GM21737 (cell line): ENCODE measurements around the gene PAM.

Experiments used
- ATAC-seq: cut with Tn5 transposase; IDR thresholded peaks from one replicate; pipeline ENCODE4 v1.9.1; 2021; ENCODE audit warnings: mild to moderate bottlenecking, moderate library complexity; ENCODE audit not compliant: unreplicated experiment

The PAM gene

DNA sequence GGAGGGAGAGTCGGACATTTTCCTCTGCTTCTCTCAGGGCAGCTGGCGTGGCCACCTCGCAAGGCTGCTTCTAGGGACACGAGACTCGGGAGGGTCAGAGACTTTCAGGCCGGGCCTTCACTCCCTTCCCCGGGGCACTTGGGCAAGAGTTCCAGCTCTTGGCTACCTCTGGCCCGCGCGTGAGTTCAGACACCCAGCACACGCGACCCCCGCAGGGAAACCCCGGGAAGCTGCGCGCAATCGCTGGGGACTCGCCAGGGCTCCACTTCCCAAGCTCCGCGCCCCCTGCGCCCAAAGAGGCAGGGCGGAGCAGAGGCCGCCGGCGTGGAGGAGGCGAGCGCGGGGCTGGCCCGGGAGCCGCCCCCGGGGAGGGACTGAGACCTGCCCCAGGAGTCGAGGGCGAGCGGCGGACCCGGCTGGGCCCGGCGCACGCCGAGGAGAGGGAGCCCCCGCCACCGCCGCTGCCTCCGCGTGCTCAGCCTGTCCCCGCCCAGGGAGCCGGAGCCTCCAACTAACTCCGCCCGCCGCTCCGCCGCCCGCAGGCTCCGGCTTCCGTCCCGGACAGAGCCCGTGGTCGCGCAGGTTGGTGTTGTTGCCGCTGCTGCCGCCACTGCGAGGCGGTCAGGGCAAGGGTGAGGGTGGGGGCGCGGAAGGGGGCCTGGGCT lies at the start of gene PAM:
Gene PAM (plus strand): TSS at position 539 of the 665 bp plus-strand sequence. CDS start 110,891 bp downstream, outside the sequence.
- ATAC-seq: peak; percentile 84

DNA sequence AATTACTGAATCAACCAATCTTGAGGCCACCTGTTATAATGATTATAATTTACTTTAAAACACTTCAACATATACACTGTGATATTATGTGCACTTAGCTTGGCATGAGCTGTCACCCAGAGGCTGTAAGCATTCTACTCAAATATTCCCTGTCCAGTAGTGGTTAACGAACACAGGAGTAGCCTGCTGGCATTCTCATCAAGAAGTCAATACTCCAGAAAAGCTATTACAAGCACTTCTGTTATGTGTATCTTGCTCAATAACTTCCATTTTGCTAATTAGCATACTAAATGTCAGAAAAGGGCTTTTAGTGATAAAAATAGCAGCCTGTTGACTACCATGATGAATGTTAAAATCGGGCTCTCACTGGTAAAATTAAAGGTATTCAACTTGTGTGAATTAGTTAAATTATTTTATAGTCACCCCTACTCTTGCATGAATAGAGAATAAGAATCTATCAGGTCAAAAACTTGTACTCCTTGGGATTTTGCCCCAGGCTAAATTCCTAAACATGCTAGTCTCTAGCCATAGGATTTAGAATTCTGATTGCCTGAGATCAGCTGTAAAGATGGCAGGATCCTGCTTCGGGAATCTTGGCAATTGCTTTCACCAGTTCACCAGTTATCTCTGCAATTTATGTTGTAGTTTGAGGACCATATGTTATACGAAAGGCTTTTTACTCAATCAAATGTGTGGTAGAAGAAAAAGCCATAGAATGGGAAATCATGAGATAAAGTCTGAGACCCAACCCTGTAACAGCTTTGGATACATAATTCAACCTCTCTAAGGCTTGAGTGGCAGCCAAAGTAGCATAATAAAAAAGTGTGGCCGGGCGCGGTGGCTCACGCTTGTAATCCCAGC lies 43.4 kb upstream of the PAM start:
- ATAC-seq: no peak

DNA sequence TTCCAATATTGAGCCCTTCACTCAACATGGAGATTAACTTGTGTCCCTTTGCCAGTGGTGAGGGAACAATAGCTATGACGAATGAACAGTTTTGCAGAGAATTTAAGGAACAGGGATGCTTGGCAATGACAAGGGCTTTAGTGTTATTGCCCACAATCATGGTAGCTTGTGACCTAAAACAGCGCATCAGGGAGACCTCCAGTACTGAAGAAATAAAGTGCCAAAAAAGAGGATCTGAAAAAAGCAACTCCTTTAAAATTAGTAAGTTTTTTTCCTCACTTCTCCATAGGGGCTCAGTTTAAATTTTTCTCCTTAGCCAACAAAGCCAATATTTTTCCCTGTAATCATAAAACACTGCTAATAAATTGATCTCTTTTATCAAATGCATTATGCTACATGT lies 41.8 kb upstream of the PAM start:
- no peak for ATAC-seq

DNA sequence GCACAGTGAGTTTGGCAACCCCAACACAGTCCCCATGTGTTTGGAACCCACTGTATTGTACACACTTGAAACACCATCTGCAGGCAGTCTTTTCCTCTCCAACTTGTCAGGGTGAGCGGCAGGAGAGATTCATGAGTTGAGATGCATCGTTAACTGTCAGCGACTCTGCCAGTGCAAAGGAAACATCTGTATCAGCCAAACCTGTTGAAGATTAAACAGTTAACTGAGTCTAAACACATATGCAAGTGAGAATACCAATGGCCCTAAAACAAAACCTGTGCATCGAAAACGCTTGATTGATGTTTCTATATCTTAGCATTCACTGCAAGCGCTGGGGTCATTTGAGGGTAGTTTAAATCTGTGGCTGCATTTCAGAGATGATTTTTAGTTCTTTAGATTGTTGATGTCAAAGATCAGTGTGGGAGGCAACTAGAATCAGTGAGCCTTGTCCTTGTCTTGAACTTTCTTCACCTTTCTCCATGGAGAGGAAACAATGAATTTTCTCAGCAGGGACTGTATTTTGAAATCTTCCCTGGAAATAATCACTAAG lies 41.3 kb upstream of the PAM start:
- peak; percentile 76 for ATAC-seq

DNA sequence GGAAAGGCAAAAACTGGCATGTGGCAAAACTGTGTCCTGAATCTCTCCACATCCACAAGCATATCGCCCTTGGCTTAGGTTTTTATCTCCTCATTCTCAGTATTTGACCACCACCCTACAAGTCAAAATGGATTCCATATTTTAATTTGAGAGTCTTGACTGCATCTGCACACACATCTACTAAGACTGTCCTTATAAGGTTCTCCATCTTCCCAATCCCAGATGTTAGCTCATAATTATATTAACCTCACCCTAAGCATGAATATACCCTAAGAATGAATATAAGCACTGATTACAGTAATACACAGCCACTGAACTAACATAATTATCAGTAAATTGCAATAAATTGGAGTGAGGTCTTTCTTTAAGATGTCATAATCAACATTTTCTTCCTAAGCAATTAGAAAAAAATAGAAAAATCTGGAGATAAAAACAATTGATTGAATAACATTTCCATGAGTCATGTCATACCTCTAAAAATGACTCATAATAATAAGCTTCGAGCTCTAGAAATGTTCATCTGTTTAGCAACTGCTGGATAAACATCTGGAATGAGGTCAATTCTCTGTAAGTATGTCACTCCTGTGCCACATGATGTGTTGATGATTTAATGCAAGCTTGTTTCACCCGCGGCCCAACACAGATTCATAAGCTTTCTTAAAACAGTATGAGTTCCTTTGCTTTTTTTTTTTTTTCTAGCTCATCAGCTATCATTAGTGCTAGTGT lies 39.9 kb upstream of the PAM start:
- ATAC-seq: no peak

DNA sequence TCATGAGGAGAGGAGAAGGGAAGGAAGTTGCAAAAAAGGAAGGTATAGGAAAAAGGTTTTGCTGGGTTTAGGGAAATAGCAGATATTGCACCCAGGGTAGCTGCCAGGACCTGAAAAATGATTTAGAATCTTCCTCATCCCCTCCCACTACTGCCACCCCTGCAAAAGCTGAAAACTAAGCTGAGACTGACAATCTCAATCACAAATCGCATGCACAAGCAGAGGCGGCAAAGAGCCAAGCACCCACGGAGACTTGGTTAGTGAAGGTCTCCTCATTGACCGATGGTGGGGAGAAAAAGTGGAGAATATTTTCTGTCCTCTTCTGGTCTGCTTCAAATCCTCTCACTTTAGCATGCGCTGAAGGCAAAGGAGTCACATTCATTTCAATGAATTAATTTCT lies 39.1 kb upstream of the PAM start:
- ATAC-seq: no peak

DNA sequence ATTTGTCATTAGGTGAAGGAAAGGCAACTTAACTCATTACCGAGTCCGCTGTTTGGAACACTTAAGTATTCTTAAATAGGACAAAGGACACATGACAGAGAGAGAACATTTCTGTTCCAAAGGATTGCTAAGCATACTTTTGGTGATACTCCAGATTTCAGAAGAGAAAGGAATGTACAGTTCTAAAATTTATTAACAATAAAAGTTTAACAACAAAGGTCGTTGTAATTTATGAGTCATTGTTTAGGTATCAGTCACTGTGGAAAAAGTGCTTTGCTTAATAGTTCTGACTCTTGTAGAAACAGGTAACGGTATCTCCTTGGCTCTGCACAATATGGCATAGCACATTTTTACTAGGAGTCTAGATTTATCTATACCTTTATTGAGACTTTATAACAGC lies 36.3 kb upstream of the PAM start:
- ATAC-seq: no peak

DNA sequence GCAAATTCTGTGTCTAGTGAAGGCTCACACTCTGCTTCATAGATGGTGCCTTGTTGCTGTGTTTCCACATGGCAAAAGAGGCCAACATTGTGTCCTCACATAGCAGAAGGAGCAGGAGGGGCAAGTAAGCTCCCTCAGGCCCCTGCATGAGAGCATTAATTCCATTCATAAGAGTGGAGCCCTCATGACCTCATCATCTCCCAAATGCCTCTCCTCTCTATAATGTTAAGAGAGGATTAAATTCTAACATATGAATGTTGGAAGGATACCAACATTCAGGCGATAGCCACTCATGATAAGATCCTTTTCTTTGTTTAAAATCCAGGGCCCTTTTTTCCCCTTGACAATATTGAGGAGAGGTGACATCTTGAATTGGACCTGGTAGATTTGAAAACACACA lies 35.2 kb upstream of the PAM start:
- no peak for ATAC-seq

DNA sequence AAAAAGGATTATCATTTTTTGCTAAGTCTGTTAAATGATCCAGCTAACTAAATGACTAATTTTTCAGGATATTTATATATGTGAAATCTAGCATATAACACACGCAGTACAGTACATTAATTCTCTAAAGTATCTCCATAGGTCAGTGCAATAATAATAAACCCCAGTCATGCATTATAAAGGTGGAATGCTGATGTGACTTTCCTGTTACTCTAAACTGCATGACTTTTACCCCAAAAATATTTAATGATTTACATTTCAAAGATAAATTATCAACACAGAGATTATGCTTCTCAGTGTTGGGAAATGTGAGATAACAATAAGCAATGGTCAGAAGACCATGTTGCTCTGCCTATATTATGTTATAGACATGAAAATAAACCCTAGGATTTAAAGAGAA lies 34.1 kb upstream of the PAM start:
- ATAC-seq: no peak

DNA sequence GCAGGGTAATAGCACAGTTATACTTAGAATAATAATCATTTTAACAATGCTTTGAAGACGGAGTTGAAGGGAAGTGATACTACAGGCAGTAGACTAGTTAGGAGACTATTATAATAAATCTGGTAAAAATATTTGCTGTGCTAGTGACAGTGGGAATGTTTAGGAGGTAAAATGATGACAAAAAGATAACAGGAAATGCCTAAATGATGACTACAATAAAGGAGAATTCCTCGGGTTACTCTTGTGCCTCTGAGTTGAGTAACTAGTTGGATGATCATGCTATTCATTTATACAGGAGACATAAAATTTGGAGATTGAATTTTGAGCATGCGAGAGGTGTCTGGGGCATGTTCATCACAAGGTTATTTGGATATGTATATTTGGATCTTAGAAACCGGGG lies 32.2 kb upstream of the PAM start:
- no peak for ATAC-seq

DNA sequence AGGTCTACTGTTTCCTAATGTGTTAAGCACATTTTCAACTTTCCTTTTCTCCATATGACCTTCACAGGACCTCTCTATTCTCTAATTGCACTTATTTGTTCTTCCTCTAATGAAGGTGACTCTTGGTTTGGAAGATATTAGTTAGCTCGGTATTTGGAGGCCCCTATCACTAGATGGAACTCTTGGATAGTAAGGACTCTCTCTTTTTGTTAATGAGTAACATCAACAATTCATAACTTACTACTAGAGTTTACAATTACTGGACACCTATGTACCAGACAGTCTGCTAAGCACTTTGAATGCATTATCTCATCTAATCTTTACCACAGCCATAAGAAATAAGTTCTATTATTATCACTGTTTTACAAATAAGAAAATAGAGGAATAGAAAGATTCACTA lies 23.4 kb upstream of the PAM start:
- ATAC-seq: no peak

DNA sequence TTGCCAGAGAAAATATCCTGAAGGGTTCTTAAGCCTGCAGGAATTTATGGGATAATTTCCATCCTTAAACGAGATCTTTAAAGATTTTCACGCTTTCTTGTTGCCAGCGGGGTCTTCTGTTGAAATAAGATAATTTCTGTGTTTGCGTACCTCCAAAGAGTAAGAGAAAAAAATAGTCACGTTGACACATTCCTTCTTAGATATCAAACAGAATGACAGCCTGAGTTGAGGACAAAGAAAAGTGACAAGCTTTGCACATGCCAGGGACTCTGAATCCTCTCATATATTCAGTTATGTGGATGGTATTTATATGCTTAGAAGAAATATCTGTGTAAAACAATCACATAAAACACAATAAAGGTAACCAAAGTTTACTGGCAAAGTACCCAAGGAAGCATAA lies 21.6 kb upstream of the PAM start:
- ATAC-seq: no peak

DNA sequence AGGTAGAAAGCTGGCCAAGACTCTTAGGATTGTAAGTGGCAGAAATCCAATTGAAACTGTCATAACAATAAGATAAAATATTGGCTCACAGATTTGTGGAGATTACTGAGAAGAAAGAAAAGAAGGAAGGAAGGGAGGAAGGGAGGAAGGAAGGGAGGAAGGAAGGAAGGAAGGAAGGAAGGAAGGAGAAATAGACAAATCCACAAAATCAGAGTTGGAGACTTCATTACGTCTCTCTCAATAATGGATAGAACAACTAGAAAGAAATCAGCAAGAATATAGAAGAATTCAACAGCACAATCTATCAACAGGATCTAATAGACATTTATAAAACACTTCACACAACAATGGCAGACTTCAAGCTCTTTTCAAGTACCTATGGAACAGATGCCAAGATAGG lies 17.9 kb upstream of the PAM start:
- ATAC-seq: no peak

DNA sequence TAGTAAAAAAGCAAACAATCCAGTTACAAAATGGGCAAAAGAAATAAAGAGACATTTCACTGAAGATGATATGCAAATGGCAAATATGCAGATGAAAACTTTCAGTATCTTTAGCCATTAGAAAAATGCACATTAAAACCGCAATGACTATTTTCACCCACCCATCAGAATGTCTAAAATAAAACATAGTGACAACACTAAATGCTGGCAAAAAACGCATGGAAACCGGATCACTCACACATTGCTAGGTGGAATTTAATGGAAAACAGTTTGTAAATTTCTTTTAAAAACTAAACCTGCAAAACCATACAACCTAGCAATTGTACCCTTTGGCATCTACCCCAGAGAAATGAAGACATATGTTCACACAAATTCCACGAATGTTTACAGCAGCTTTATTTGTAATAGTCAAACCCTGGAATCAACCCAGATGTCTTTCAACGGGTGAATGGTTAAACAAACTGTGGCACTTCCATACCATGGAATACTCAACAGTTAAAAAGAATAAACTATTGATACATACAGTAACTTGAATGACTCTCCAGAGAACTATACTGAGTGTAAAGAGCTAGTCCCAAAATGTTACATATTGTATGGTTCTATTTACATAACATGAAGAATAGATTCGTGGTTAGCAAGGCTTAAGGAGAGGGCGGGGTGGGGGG lies 17.2 kb upstream of the PAM start:
- no peak for ATAC-seq

DNA sequence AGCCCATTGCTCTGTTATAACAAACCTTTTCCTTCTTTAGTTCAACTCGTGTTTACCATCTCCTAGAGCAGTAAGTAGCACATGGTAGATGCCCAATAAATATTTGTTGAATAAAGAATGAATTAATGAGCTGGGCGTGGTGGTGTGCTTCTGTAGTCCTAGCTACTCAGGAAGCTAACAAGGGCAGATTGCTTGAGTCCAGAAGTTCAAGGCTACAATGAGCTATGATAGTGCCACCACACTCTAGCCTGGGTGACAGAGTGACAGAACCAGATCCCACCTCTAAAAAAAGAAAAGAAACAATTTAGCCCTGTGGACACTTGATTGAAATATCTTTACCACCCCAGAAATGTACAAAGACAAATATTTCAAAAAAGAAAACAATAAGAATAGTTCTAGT lies 14.6 kb upstream of the PAM start:
- no peak for ATAC-seq

DNA sequence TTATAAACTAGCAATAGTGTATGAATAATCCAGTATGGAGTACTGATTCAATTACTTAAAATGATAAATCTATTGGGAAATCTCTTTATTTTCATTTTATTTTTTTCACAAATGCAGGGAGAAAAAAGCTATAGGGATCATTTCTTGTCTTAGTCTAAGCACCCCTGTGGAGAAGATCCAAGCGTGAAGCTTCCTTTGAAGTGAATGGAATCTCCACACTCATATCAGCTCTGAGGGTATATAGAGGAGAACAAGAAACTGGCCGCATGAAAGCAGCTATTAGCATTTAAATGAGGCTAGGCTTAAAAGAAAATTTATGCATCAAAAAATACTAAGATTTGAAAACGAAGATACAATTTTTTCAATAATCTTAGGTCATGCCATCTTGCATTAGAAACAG lies 12.9 kb upstream of the PAM start:
- no peak for ATAC-seq

DNA sequence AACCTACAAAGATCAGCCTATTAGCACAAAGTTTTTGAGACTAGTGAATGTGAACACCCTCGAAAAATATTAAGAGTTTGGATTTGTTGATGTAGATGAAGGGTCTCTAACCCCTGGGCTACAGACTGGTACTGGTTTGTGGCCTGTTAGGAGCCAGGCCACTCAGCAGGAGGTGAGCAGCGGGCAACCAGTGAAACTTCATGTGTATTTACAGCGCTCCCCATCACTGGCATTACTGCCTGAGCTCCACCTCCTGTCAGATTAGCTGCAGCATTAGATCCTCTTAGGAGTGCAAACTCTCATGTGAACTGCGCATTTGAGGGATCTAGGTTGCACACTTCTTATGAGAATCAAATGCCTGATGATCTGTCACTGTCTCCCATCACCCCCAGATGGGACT lies 11.2 kb upstream of the PAM start:
- no peak for ATAC-seq

DNA sequence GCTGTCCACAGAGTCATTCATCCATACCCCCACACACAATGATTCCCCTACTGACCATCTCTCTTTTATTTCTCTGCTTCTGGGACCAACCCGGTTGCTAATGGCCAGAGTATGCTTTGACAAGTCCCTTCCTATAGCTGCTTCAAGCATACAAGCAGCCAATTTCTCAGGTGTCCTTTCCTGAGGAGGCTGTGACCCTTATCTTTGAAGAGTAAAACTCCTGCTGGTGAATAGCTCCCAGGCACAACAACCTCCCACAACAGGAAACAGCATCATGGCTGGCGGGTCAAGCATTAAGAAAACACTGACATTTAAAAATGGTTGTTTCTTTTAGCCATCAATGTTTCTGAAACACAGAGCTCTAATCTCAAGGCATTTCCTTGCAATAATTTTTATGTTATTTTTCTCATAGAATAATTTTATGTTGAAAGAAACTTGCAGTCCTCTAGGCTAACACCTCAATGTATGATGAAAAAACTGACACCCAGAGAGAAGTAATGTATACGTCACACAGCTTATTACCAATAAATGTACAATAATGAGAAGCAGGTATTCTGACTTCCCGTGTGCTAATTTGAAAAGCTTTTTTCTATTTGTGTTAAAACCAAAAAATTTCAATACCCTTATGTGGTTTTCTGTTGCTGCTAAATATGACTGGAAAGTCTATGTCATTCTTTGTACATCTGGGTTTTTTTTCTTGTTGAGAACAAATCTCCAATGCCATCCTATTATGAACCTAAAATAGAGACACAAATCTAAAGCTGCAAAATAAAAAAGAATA lies 7.5 kb upstream of the PAM start:
- no peak for ATAC-seq

DNA sequence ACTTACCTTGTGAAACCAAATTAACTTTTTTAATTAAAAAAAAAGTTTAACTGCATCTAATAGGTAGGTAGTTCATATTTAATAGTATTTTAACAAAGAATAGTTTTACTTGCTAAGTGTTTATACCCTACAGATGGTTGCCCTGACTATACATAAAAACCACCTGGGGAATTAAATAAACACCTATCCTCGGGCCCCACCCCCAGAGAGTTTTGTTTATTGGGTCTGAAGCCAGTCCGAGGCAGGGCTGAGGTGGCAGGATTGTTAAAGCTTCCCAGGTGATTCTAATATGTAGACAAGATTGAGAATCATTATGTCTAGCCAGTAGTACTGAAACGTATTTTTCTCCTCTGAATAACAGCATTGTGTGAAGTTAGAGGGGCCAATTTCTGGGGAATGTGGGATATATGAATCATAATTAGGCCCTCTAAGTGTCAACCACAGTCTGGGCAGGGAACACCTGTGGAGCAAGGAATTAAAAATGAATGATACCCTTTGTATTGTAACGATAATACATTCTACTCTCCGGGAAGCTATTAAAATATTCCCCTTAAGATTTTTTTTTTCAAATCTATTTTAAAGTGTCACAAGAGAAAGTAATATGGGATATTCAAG lies 5.6 kb upstream of the PAM start:
- no peak for ATAC-seq
